HEK293 (cell line): Measurements from ENCODE around the gene TRIM44.

Experiments
- HIC1 ChIP-seq: fragments of 450-650 bp; formaldehyde crosslinking; IDR thresholded peaks from 2 replicates; pipeline ENCODE4 v1.5.1; 2016; ENCODE audit warnings: missing biosample characterization, missing genetic modification characterization
- KLF10 ChIP-seq: fragments of 450-650 bp; IDR thresholded peaks from 2 replicates; pipeline ENCODE4 v1.5.1; 2018; ENCODE audit warnings: missing biosample characterization, mild to moderate bottlenecking, missing genetic modification characterization
- KLF16 ChIP-seq: fragments of 450-650 bp; formaldehyde crosslinking; IDR thresholded peaks from 2 replicates; pipeline ENCODE4 v1.5.1; 2017; ENCODE audit warnings: missing biosample characterization, missing genetic modification characterization
- SETDB1 ChIP-seq: IDR thresholded peaks from one replicate; pipeline ENCODE4 v1.6.1; 2017; ENCODE audit warnings: mild to moderate bottlenecking, low read length, moderate library complexity, mixed read lengths; ENCODE audit not compliant: insufficient read length
- SP3 ChIP-seq: fragments of 450-650 bp; formaldehyde crosslinking; IDR thresholded peaks from 2 replicates; pipeline ENCODE4 v1.5.1; 2016; ENCODE audit warnings: missing biosample characterization, missing genetic modification characterization
- TRIM28 ChIP-seq: IDR thresholded peaks from 2 replicates; pipeline ENCODE4 v1.6.1; 2011; ENCODE audit warnings: low read length, control low read depth, borderline replicate concordance
- ZBTB26 ChIP-seq: fragments of 450-650 bp; formaldehyde crosslinking; optimal IDR thresholded peaks from 2 replicates; pipeline ENCODE3; 2016; ENCODE audit warnings: missing biosample characterization, mild to moderate bottlenecking, missing genetic modification characterization
- ZFP69B ChIP-seq: fragments of 450-650 bp; formaldehyde crosslinking; IDR thresholded peaks from 2 replicates; pipeline ENCODE4 v1.5.1; 2016; ENCODE audit warnings: missing biosample characterization, missing genetic modification characterization
- ZNF16 ChIP-seq: fragments of 450-650 bp; formaldehyde crosslinking; IDR thresholded peaks from 2 replicates; pipeline ENCODE4 v1.5.1; 2016; ENCODE audit warnings: low read depth, missing biosample characterization, missing genetic modification characterization
- ZNF211 ChIP-seq: fragments of 450-650 bp; formaldehyde crosslinking; IDR thresholded peaks from 2 replicates; pipeline ENCODE4 v1.5.1; 2016; ENCODE audit warnings: low read depth, missing biosample characterization, missing genetic modification characterization
- ZNF23 ChIP-seq: fragments of 450-650 bp; formaldehyde crosslinking; IDR thresholded peaks from 2 replicates; pipeline ENCODE4 v1.5.1; 2016; ENCODE audit warnings: missing biosample characterization, missing genetic modification characterization, borderline replicate concordance
- ZNF335 ChIP-seq: fragments of 450-650 bp; formaldehyde crosslinking; conservative IDR thresholded peaks from 2 replicates; pipeline ENCODE4 v1.5.1; 2016; ENCODE audit warnings: missing biosample characterization, missing genetic modification characterization
- ZNF404 ChIP-seq: fragments of 450-650 bp; formaldehyde crosslinking; IDR thresholded peaks from 2 replicates; pipeline ENCODE4 v1.5.1; 2017; ENCODE audit warnings: missing biosample characterization, missing genetic modification characterization
- ZNF423 ChIP-seq: fragments of 450-650 bp; formaldehyde crosslinking; IDR thresholded peaks from 2 replicates; pipeline ENCODE4 v1.5.1; 2016; ENCODE audit warnings: missing biosample characterization, missing genetic modification characterization
- ZNF433 ChIP-seq: fragments of 450-650 bp; formaldehyde crosslinking; IDR thresholded peaks from 2 replicates; pipeline ENCODE4 v1.5.1; 2016; ENCODE audit warnings: missing biosample characterization, missing genetic modification characterization, low read depth
- ZNF488 ChIP-seq: fragments of 450-650 bp; formaldehyde crosslinking; IDR thresholded peaks from 2 replicates; pipeline ENCODE4 v1.5.1; 2016; ENCODE audit warnings: missing biosample characterization, missing genetic modification characterization
- ZNF558 ChIP-seq: fragments of 450-650 bp; formaldehyde crosslinking; IDR thresholded peaks from 2 replicates; pipeline ENCODE4 v1.5.1; 2016; ENCODE audit warnings: missing biosample characterization, missing genetic modification characterization
- ZNF560 ChIP-seq: fragments of 450-650 bp; formaldehyde crosslinking; IDR thresholded peaks from 2 replicates; pipeline ENCODE4 v1.5.1; 2017; ENCODE audit warnings: missing biosample characterization, missing genetic modification characterization, borderline replicate concordance
- ZNF596 ChIP-seq: fragments of 450-650 bp; IDR thresholded peaks from 2 replicates; pipeline ENCODE4 v1.5.0; 2018; ENCODE audit warnings: missing biosample characterization, mild to moderate bottlenecking, missing genetic modification characterization, moderate library complexity
- ZNF664 ChIP-seq: fragments of 450-650 bp; formaldehyde crosslinking; IDR thresholded peaks from 2 replicates; pipeline ENCODE4 v1.5.1; 2016; ENCODE audit warnings: missing biosample characterization, missing genetic modification characterization
- ZNF704 ChIP-seq: fragments of 450-650 bp; formaldehyde crosslinking; IDR thresholded peaks from 2 replicates; pipeline ENCODE4 v1.5.1; 2016; ENCODE audit warnings: missing biosample characterization, missing genetic modification characterization
- ZNF747 ChIP-seq: fragments of 450-650 bp; formaldehyde crosslinking; IDR thresholded peaks from 2 replicates; pipeline ENCODE4 v1.5.1; 2016; ENCODE audit warnings: missing biosample characterization, missing genetic modification characterization
- ZNF76 ChIP-seq: fragments of 450-650 bp; formaldehyde crosslinking; IDR thresholded peaks from 2 replicates; pipeline ENCODE4; 2016; ENCODE audit warnings: low read depth, missing biosample characterization, missing genetic modification characterization, borderline replicate concordance
- ZNF830 ChIP-seq: fragments of 450-650 bp; IDR thresholded peaks from 2 replicates; pipeline ENCODE4 v1.5.0; 2018; ENCODE audit warnings: missing biosample characterization, missing genetic modification characterization, low read depth, mild to moderate bottlenecking, moderate library complexity
- ZXDB ChIP-seq: fragments of 450-650 bp; formaldehyde crosslinking; IDR thresholded peaks from 2 replicates; pipeline ENCODE4 v1.5.1; 2016; ENCODE audit warnings: missing biosample characterization, missing genetic modification characterization
- TF ChIP-seq, protein P1 (sequence below): fragments of 450-650 bp; formaldehyde crosslinking; IDR thresholded peaks from 2 replicates; pipeline ENCODE4 v1.5.1; 2017; ENCODE audit warnings: missing biosample characterization, missing genetic modification characterization
- TF ChIP-seq, protein P2 (sequence below): fragments of 450-650 bp; formaldehyde crosslinking; IDR thresholded peaks from 2 replicates; pipeline ENCODE4 v1.5.1; 2016; ENCODE audit warnings: missing biosample characterization, missing genetic modification characterization
- TF ChIP-seq, protein P3 (sequence below): sonication (generic); formaldehyde crosslinking; IDR thresholded peaks from 2 replicates; pipeline ENCODE4 v1.8.1; 2022; ENCODE audit warnings: mild to moderate bottlenecking, moderate library complexity, missing genetic modification reagents

TRIM44 gene

GRCh38 chr11:35617687-35618496, 44.7 kb upstream of the TRIM44 start, which contains the start of gene FJX1 (continued):
- TF ChIP-seq, protein P1, sequence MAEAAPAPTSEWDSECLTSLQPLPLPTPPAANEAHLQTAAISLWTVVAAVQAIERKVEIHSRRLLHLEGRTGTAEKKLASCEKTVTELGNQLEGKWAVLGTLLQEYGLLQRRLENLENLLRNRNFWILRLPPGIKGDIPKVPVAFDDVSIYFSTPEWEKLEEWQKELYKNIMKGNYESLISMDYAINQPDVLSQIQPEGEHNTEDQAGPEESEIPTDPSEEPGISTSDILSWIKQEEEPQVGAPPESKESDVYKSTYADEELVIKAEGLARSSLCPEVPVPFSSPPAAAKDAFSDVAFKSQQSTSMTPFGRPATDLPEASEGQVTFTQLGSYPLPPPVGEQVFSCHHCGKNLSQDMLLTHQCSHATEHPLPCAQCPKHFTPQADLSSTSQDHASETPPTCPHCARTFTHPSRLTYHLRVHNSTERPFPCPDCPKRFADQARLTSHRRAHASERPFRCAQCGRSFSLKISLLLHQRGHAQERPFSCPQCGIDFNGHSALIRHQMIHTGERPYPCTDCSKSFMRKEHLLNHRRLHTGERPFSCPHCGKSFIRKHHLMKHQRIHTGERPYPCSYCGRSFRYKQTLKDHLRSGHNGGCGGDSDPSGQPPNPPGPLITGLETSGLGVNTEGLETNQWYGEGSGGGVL (tag by site-specific recombination): peak; percentile 39; the same call in 1 of the 2 replicates
- TF ChIP-seq HIC1 (tag by site-specific recombination) (no peak), ZFP69B (peak; percentile 99), ZNF76 (no peak), TRIM28 (no peak), ZNF664 (no peak), ZNF488 (no peak), ZNF704 (tag by site-specific recombination) (no peak), ZNF560 (tag by site-specific recombination) (no peak), ZNF830 (tag by site-specific recombination) (no peak), SP3 (tag by site-specific recombination) (peak; percentile 50), ZNF404 (tag by site-specific recombination) (no peak), ZNF558 (tag by site-specific recombination) (no peak), ZNF211 (no peak), ZNF23 (tag by site-specific recombination) (no peak), ZNF596 (tag by site-specific recombination) (no peak), ZNF747 (no peak), ZXDB (tag by site-specific recombination) (peak; percentile 59; the same call in 1 of the 2 replicates), ZNF433 (no peak), ZNF423 (tag by site-specific recombination) (no peak), ZNF16 (tag by site-specific recombination) (no peak), KLF16 (tag by site-specific recombination) (no peak), KLF10 (0 out of 2 replicates have a peak, but pooled peaks have one; percentile 33), ZBTB26 (tag by site-specific recombination) (peak; percentile 56), SETDB1 (peak; percentile 64), ZNF335 (tag by site-specific recombination) (peak; percentile 94)
- TF ChIP-seq, protein P2, sequence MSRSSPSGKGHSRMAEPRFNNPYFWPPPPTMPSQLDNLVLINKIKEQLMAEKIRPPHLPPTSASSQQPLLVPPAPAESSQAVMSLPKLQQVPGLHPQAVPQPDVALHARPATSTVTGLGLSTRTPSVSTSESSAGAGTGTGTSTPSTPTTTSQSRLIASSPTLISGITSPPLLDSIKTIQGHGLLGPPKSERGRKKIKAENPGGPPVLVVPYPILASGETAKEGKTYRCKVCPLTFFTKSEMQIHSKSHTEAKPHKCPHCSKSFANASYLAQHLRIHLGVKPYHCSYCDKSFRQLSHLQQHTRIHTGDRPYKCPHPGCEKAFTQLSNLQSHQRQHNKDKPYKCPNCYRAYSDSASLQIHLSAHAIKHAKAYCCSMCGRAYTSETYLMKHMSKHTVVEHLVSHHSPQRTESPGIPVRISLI: no peak
- TF ChIP-seq, protein P3, sequence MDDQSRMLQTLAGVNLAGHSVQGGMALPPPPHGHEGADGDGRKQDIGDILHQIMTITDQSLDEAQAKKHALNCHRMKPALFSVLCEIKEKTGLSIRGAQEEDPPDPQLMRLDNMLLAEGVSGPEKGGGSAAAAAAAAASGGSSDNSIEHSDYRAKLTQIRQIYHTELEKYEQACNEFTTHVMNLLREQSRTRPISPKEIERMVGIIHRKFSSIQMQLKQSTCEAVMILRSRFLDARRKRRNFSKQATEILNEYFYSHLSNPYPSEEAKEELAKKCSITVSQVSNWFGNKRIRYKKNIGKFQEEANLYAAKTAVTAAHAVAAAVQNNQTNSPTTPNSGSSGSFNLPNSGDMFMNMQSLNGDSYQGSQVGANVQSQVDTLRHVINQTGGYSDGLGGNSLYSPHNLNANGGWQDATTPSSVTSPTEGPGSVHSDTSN: no peak
